Measurements from ENCODE around the gene STAC.

STAC gene

GRCh38 chr3:36380221-36381031 is at the start of gene STAC:
Gene STAC (plus strand): TSS chr3:36380504. CDS start chr3:36380644, 140 bp downstream.
- DNase-seq = no peak

- DNase-seq = no peak
Measured at GRCh38 chr3:36332139-36332538, 48.2 kb upstream of the STAC start.

- DNase-seq = no peak
Measured at GRCh38 chr3:36362216-36362615, 18.1 kb upstream of the STAC start.

GRCh38 chr3:36362973-36363372 is 17.3 kb upstream of the STAC start:
- DNase-seq = no peak

GRCh38 chr3:36364260-36364659 is 16.0 kb upstream of the STAC start:
- no peak for DNase-seq

- DNase-seq = no peak
Measured at GRCh38 chr3:36365829-36366228, 14.5 kb upstream of the STAC start.

- DNase-seq = no peak
Measured at GRCh38 chr3:36366308-36366707, 14.0 kb upstream of the STAC start.

GRCh38 chr3:36367912-36368573 is 12.3 kb upstream of the STAC start:
- DNase-seq = no peak

GRCh38 chr3:36372534-36372935 is 7.8 kb upstream of the STAC start:
- no peak for DNase-seq

GRCh38 chr3:36373084-36373483 is 7.2 kb upstream of the STAC start:
- DNase-seq = no peak

- DNase-seq = no peak
Measured at GRCh38 chr3:36373666-36374065, 6.6 kb upstream of the STAC start.

GRCh38 chr3:36379872-36380220 is 458 bp upstream of the STAC start:
- no peak for DNase-seq

GRCh38 chr3:36381311-36381956 is 1.1 kb downstream of the STAC start:
- no peak for DNase-seq

- no peak for DNase-seq
Measured at GRCh38 chr3:36393563-36393962, 13.3 kb downstream of the STAC start.

- DNase-seq = no peak
Measured at GRCh38 chr3:36394176-36394575, 13.9 kb downstream of the STAC start.

- DNase-seq = no peak
Measured at GRCh38 chr3:36397841-36398240, 17.5 kb downstream of the STAC start.

GRCh38 chr3:36399933-36400332 is 19.6 kb downstream of the STAC start:
- no peak for DNase-seq

GRCh38 chr3:36401056-36401455 is 20.8 kb downstream of the STAC start:
- no peak for DNase-seq

GRCh38 chr3:36403661-36404060 is 23.4 kb downstream of the STAC start:
- DNase-seq = no peak

- no peak for DNase-seq
Measured at GRCh38 chr3:36405190-36405589, 24.9 kb downstream of the STAC start.

GRCh38 chr3:36408146-36408545 is 27.8 kb downstream of the STAC start:
- no peak for DNase-seq

- DNase-seq = no peak
Measured at GRCh38 chr3:36409862-36410261, 29.6 kb downstream of the STAC start.

GRCh38 chr3:36411587-36411986 is 31.3 kb downstream of the STAC start:
- no peak for DNase-seq

GRCh38 chr3:36416599-36416998 is 36.3 kb downstream of the STAC start:
- DNase-seq = no peak

All from CD4-positive, alpha-beta T cell treated with Interleukin-15 for 1 hour (primary cell).